CD4-positive, alpha-beta T cell treated with Interleukin-4 for 1 hour (primary cell): ENCODE data around the gene IKZF3.
A peak's percentile ranks its signal among the peaks of the same experiment; 100 is the strongest.
"Not testable (repeated sequence)": the region's sequence is repeated elsewhere in the genome, so short reads cannot be mapped to it uniquely, and the experiment has no call there.

Experiments used
- DNase-seq, 2 donors: peaks; one replicate each; pipeline ENCODE4 v3.0.0-alpha.2; 2020 to 2022

Gene IKZF3

DNA sequence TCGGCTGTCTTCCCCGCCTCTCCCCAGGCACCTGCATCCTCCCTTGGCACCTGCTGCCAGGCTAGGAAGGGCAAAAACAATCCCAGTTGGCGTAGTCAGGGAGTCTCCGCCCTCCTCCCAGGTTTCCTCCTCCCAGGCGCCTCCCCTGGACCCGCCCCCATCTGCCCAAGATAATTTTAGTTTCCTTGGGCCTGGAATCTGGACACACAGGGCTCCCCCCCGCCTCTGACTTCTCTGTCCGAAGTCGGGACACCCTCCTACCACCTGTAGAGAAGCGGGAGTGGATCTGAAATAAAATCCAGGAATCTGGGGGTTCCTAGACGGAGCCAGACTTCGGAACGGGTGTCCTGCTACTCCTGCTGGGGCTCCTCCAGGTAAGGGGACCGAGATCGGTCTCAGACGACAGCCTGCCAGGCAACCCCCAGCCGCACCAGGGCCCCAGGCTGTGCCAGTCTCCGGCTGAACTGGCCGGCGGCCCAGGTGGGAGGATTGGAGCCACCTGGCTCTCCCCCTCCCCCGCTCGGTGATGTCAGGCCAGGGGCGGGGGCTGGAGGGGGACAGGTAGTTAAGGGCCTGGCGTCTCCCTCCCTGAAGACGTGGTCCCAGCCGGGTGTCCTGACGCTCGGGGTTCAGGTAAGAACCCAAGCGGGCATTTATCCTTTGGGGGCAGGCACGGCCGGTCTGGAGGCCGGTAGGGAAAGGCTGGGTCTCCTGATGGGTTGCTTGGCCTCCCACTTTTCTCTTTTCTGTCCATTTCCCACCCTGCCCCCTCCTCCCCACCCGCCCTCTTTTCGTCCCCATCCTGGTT, 126.1 kb downstream of the IKZF3 start, which contains the start of gene GRB7:
TSS of gene GRB7 (plus strand) at position 179 of the 808 bp plus-strand sequence. CDS start 4,364 bp downstream, outside the sequence.
- no peak for DNase-seq

GRCh38 chr17:39737206-39737759, 126.8 kb downstream of the IKZF3 start:
- DNase-seq: no peak

DNA sequence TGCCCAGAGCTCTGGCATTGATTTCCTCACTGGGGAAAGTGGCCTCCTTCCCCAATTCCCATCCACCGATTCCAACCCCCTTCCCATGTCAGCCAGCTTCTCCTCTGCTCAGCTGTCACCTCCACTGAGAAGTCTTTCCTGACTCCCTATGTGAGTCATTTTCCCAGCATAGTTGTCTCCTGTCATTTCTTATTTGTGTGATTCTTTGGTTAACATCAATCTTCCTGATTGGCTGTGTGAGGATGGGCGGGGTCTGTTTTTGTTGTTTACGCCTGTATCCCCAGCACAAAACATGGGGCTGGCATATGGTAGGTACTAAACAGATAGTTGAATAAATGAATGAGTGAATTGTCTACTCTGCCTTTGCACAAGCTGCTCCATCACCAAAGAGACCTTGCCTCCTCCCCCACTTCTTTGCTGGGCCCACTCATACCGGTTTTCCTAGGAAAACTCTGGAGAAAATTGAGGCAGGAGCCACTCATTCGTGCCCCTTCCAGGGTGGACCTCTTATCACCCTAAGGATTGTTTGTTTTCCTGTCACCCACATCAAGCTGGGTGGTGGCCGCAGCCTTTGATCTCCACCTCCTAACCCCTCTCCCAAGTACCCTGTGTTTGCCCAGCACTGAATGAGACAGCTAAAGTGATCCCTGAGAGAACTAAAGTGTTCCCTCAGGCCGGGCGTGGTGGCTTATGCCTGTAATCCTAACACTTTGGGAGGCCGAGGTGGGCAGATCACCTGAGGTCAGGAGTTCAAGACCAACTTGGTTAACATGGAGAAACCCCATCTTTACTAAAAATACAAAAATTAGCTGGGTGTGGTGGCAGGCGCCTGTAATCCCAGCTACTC, 127.6 kb downstream of the IKZF3 start:
- no peak for DNase-seq

DNA sequence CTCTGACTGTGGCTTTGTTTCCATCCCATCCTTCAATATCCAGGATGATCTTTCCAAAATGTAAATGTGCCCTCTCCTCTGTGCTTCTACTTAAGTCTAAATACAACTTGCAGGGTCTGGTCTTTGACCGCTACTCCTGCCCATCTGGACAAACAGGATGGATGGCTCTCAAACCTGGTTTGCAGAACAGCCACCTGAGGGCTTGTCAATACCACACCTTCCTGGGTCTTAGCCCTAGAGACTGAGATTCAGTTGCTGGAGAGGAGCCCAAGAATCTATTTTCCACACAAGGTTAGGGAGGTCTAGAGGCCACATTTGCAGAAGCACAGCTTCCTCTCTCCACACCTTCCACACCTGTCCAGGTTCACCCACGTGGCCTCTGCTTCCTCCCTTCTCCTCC, 128.2 kb downstream of the IKZF3 start:
- DNase-seq: no peak

DNA sequence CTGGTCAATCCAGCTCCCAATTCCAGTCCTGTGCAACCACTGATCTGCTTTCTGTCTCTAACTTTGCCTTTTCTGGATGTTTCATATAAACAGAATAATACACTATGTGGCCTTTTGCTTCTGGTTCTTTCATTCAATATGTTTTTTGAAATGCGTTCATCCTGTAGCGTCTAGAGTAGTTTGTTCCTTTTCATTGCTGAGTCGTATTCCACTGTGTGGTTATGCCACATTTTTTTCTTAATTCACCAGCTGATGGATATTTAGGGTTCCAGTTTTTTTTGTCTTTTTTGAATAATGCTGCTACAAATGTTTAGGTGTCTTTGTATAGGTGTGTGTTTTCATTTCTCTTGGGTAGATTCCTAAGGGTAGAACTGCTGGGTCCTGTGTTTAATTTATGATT, 131.5 kb downstream of the IKZF3 start:
- no peak for DNase-seq

DNA sequence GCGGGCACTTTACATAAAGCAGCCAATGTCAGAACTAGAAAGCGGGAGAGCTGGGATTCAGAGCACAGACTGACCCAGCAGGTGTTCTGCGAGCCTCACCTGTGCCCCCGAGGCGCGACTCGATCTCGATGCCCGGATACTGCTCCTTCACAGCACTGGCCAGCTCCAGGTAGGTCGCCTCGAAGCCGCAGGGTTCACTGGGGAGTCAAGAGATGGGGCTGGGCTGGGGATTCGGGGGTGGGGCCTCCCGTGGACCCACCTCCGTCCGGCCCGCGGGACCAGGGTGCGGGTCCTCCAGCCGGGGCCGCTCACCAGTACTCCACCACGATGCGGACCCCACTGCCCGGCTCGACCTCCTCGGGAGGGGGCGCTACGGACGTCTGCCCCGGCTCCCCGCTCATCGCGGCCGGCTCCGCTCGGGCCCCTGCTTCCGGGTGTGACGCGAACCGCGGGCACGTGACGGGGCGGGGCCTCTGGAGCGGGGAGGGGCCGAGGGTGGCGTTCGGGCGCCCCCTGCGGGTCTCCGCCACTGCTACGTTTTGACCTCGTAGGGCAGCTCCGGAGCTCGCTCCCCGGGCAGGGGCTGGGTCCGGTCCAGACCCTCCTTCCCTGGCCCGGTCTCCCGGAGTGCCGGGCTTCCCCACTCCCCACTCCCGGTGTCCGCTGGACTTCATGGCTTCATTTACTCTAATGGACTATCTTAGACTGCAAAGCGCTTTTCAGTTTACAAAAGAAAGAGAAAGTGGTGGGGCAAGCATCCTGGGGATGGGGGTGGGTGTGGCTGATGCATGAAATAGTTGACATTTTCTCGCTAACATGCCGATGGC, 133.8 kb downstream of the IKZF3 start, which contains the start of gene MIEN1:
TSS of gene MIEN1 (minus strand) at position 438 of the 827 bp plus-strand sequence. CDS start at position 401, 37 bp downstream.
- DNase-seq: peak; percentile 89 to 93

- no peak for DNase-seq
These were observed 134.7 kb downstream of the IKZF3 start for GRCh38 chr17:39729280-39729851.

DNA sequence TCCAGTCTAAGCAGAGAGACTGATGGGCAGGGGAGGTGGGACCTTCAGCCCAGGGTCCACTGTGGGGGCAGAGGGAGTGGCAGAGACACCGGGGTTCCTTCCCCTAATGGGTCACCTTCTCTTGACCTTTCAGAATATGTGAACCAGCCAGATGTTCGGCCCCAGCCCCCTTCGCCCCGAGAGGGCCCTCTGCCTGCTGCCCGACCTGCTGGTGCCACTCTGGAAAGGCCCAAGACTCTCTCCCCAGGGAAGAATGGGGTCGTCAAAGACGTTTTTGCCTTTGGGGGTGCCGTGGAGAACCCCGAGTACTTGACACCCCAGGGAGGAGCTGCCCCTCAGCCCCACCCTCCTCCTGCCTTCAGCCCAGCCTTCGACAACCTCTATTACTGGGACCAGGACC, 136.6 kb downstream of the IKZF3 start:
- DNase-seq: no peak

DNA sequence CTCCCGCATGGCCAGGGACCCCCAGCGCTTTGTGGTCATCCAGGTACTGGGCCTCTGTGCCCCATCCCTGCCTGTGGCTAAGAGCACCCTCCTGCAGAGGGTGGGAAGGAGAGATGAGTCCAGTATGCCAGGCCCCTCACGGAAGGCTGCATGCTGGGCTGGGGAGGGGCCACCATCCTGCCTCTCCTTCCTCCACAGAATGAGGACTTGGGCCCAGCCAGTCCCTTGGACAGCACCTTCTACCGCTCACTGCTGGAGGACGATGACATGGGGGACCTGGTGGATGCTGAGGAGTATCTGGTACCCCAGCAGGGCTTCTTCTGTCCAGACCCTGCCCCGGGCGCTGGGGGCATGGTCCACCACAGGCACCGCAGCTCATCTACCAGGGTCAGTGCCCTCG, 137.5 kb downstream of the IKZF3 start:
- DNase-seq: no peak

GRCh38 chr17:39725923-39726322, 138.2 kb downstream of the IKZF3 start:
- not testable (repeated sequence) for DNase-seq

DNA sequence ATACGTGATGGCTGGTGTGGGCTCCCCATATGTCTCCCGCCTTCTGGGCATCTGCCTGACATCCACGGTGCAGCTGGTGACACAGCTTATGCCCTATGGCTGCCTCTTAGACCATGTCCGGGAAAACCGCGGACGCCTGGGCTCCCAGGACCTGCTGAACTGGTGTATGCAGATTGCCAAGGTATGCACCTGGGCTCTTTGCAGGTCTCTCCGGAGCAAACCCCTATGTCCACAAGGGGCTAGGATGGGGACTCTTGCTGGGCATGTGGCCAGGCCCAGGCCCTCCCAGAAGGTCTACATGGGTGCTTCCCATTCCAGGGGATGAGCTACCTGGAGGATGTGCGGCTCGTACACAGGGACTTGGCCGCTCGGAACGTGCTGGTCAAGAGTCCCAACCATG, 139.4 kb downstream of the IKZF3 start:
- no peak for DNase-seq

DNA sequence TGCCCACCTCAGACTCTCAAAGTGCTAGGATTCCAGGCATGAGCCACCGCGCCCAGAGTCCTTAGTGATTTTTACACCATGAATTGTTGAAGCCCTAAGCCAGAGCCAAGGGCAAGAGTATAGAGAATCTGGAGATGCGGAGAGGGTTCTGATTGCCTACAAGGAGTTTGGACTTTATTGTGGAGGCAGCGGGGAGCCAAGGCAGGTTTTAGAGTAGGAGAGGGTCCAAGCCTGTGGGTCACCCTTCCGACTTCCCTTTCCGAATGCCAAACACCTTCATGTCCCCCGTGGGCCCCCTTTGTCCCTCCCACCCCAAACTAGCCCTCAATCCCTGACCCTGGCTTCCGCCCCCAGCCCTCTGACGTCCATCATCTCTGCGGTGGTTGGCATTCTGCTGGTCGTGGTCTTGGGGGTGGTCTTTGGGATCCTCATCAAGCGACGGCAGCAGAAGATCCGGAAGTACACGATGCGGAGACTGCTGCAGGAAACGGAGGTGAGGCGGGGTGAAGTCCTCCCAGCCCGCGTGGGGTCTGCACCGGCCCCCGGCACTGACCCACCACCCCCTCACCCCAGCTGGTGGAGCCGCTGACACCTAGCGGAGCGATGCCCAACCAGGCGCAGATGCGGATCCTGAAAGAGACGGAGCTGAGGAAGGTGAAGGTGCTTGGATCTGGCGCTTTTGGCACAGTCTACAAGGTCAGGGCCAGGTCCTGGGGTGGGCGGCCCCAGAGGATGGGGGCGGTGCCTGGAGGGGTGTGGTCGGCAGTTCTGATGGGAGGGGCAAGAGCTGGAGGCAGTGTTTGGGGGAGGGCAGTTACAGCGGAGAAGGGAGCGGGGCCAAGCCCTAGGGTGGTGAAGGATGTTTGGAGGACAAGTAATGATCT, 140.9 kb downstream of the IKZF3 start:
- DNase-seq: no peak

DNA sequence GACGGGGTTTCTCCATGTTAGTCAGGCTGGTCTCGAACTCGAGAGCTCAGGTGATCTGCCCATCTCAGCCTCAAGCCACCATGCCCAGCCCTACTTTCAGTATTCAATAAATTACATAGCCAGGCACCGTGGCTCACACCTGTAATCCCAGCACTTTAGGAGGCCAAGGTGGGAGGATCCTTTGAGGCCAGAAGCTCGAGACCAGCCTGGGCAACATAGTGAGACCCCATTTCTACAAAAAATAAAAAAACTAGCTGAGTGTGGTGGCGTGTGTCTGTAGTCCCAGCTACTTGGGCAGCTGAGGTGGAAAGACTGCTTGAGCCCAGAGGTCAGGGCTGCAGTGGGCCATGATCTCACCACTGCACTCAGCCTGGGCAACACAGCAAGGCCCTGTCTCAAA, 142.0 kb downstream of the IKZF3 start:
- no peak for DNase-seq

- no peak for DNase-seq
These were observed 144.4 kb downstream of the IKZF3 start for GRCh38 chr17:39719563-39720355.

GRCh38 chr17:39717660-39718059, 146.5 kb downstream of the IKZF3 start:
- DNase-seq: no peak

GRCh38 chr17:39716879-39717536, 147.1 kb downstream of the IKZF3 start:
- no peak for DNase-seq

DNA sequence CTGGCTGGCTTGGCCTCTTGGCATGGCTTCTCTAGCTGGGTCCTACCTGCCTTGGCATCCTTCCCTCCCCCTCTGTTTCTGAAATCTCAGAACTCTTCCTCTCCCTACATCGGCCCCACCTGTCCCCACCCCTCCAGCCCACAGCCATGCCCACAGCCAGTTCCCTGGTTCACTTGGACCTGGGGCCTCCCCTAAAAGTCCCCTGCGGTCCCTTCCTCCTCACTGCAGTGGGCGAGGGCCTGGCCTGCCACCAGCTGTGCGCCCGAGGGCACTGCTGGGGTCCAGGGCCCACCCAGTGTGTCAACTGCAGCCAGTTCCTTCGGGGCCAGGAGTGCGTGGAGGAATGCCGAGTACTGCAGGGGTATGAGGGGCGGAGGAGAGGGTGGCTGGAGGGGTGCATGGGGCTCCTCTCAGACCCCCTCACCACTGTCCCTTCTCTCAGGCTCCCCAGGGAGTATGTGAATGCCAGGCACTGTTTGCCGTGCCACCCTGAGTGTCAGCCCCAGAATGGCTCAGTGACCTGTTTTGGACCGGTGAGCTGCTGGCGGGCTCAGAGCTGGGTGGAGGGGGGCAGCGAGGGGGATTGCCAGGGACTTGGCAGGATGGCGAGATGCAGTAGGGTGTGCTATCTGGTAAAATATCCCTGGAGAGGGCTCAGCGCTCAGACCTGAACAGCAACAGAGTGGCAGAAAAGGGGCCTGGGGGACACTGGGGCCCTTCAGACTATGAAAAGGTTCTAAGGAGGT, 147.9 kb downstream of the IKZF3 start:
- no peak for DNase-seq

- DNase-seq: no peak
These were observed 148.6 kb downstream of the IKZF3 start for GRCh38 chr17:39715375-39716072.
